Stimulated activated CD8-positive, alpha-beta memory T cell treated with anti-CD3 and anti-CD28 coated beads, Interleukin-7, amount 100 ng/mL, for 4 hours (primary cell): ENCODE measurements around the gene SAP30L.

Experiments used
- DNase-seq, 2 donors: peaks; one replicate each; pipeline ENCODE4 v3.0.0-alpha.2; 2020; ENCODE audit warnings: low read depth in 2 of 2

Gene SAP30L

DNA sequence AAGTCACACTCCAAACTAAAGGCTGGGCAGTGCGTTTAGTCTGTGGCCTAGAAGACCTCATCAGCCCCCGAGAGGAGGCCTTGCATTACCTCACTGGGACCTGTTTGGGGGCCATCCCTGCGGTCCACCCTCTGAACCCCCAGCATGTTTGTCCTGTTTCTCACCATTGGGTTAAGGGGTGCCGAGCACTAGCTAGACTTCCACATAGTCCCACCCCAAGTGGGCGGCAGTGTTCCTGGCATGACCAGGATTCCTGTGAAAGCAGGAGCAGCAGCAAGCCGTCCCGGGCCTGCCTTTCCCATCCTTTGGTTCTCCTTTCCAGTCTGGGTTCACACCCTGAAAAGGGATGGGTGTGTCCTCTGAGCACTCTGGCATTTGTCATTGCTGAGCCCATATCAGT lies 26.6 kb upstream of the SAP30L start:
- DNase-seq = no peak

DNA sequence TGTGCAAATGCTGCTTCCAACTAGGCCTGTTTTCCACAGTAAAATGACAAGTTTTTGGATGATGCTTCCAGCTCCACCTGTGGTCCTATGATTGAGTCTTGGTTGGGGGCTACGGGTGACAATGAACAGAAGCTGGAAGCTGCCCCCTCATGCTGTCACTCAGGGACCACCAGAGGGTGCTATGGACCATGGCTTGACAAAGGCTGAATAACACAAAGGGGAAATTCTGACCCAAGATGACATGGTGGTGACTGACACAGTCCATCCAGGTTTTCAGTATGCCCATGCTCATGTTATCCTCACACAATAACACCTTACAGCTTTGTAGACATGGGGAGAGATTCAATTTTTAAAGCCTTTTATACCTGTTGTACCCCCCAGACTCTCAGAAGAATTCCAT lies 23.9 kb upstream of the SAP30L start:
- DNase-seq = no peak

DNA sequence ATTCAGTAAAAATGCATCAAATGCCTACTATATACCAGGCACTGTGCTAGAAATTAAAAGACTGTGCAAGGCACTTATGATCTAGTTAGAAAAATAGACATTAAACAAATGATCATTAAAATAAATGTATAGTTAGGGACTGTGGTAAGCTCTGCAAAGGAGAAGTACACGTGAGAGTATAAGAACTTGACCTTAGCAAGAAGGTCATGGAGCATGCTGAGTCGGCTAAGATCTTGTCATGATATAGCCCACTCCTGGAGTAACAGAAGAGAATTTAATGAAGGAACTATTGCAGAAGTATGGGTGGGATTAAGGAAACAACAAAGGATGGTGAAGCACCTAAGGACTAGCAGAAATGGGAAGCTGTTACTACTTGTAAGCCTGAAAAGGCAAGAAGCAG lies 23.5 kb upstream of the SAP30L start:
- DNase-seq = no peak

DNA sequence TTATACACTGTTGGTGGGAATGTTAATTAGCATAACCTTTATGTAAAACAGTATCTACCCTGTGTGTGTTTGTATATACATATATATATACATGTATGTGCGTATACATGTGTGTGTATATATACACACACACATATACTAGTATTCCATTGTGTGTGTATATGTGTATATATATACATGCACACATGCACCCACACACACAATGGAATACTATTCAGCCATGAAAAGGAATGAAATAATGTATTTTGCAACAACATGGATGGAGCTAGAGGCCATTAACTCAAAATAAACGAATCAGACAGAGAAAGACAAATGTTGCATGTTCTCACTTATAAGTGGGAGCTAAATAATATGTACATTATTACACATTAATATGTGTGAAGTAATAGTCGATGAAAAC lies 17.6 kb upstream of the SAP30L start:
- no peak for DNase-seq

DNA sequence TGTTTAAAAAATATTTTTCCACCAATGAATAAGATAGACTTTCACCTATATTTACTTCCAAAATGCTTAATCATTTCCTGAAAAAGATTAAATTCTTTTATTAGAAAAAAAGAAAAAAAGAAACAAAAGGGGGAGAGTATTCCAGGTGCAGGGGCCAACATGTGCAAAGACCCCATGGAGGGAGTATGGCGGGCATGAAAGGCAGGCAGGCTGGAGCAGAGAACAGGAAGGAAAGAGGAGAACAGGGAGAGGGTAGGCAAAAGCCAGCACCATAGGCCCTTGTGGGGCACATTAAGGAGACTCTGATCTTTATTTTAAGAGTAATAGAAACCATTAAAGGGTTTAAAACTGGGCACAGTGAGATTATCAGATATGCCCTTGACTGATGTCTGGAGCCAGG lies 16.5 kb upstream of the SAP30L start:
- no peak for DNase-seq

DNA sequence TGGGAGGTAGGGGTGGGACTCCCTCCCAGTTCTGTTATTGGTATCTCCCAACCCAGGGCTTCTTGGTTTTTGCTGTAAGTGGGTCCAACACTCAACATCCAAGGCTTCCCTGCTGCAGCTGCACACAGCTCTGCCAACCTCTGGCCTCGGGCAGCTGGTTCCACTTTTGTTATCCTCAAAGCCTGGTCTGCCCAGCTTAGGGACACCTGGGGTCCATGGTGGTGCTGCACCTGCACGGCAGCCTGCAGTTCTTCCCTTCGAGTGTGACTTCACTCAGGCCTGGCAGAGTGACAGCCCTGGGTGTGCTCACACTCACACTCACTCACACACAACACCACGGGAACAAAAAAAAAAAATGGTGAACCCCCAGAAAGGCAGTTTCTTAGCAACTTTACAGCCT lies 15.3 kb upstream of the SAP30L start:
- no peak for DNase-seq

DNA sequence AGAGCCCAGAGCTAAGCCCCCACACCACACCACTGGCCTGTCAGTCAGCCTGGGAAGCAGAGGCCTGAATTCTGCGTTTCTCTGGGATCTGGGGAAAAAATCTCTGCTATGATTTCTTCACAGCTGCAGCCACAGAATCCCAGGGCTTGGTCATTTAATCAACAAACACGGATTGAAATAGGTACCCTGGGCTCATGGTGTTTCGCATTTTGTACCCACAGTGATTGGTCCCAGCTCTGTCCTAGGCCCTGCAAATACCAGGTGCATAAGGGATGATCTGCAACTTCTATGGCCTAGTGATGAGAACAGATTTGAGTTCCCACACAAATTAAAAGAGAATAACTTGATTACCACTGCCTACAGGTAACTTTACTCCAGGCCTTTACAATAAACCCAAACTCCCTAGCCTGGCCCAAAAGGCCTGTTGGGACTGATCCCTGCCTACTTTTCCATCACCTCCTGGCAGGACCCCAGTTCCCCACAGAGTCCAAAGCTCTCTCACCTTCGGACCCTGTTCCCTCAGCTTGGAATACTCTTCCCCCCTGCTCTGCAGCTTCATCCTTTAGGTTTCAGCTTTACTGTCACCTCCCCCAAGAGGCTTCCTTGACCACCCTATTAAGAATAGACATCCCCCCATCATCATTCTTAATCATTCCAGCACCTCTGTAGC lies 14.7 kb upstream of the SAP30L start:
- no peak for DNase-seq

DNA sequence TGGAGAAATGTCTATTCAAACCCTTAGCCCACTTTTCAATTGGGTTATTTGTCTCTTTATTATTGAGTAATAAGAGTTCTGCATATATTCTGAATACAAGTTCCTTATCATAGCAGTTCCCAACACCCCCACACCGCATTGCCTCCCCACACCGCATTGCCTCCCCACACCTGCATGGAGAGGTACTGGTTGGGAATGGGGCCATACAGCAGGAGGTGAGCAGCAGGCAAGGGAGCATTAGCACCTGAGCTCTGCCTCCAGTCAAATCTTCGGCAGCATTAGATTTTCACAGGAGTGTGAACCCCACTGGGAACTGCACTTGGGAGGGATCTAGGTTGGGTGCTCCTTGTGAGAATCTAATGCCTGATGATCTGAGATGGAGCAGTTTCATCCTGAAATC lies 10.6 kb upstream of the SAP30L start:
- DNase-seq = no peak

DNA sequence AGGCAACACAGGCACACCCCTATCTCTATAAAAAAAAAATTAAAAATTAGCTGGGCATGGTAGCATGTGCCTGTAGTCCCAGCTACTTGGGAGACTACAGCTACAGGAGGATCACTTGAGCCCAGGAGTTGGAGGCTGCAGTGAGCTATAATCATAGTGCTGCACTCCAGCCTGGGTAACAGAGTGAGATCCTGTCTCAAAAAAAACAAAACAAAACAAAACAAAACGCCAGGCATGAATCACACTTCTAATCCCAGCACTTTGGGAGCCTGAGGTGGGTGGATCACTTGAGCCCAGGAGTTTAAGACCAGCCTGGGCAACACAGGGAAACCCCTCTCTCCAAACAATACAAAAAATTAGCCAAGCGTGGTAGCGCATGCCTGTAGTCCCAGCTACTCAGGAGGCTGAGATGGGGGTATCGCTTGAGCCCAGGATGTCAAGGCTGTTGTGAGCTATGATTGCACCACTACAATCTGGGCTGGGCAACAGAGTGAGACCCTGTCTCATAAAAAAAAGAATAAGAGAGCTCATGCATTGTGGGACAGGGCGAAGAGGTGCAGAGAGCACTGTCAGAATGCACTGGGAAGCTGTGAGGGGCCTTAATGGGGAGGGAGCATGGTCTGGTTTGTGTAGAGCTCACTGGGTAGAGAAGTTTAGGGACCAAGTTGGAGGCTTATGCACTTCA lies 8.4 kb upstream of the SAP30L start:
- DNase-seq = no peak

DNA sequence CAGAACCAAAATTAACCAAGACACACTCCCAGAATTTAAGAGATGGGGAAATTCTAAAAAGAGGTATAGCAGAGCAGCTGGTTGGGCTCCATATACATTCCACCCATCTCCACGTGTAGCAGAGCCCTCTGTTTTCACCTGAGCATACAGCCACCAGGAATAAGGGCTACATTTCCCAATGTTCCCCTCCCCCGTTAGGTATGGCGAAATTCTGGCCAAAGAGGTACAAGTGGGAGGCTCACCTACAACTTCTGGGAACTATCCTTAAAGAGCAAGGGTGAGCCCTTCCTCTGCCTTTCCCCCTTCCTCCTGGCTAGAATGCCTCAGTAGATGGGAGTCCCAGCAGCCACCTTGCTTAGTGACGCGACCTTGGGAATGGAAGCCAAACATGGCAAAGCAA lies 5.3 kb upstream of the SAP30L start:
- no peak for DNase-seq

DNA sequence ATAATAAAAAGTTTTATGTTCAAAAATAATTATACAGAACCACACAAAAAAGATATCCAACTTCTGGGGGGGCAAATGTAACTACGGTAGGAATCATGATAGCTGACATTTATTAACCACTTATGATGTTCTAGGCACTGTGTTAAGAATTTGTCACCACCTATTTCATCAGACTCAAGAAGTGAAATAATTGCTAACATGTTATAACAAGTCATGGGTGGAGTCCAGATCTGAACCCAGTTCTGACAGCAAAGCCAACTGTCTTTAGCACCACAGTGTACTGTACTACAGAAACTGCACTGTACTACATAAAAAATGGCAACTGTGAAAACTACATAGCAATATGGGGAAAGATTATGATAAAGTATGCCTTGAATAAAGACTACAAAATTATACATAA lies 3.0 kb upstream of the SAP30L start:
- no peak for DNase-seq

DNA sequence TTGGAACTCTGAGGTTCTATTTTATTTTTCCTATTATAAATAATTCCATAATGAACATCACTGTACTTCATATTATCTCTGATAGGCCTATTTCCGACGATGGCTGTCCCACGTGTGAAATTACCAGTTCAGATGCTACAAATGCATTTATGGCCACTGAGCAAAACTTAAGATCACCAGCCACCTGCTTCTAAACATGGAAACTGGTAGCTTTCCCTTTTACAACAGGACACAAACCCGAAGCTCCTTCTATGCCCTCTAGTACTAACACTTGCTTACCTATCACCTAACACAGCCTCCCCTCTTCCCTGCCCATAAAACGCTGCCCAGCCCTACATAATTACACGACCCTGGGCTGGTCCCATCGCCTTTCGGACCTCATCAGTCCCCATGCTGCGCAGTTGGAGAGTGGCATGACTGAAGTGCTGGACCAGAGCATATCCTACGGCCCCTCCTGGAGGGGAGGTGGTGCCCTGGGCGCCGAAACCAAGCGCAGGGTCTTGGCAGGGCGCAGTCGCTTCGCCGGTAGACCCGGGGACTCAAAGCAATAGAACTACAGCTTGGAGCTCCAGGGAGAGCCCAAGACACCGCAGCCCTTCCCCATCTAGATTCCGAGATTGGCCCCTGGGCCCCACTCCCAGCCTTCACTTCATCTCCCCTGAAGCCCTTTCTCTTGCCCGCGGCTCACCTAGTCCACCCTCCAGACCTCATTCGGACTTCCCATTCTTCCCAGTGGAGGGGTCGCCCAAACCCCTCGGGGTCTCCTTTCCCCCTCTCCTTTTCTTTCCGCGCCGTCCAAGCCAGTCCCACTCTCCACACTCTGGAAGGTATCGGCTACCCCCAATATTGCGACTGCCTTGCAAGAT lies 1.0 kb upstream of the SAP30L start:
- DNase-seq = no peak

DNA sequence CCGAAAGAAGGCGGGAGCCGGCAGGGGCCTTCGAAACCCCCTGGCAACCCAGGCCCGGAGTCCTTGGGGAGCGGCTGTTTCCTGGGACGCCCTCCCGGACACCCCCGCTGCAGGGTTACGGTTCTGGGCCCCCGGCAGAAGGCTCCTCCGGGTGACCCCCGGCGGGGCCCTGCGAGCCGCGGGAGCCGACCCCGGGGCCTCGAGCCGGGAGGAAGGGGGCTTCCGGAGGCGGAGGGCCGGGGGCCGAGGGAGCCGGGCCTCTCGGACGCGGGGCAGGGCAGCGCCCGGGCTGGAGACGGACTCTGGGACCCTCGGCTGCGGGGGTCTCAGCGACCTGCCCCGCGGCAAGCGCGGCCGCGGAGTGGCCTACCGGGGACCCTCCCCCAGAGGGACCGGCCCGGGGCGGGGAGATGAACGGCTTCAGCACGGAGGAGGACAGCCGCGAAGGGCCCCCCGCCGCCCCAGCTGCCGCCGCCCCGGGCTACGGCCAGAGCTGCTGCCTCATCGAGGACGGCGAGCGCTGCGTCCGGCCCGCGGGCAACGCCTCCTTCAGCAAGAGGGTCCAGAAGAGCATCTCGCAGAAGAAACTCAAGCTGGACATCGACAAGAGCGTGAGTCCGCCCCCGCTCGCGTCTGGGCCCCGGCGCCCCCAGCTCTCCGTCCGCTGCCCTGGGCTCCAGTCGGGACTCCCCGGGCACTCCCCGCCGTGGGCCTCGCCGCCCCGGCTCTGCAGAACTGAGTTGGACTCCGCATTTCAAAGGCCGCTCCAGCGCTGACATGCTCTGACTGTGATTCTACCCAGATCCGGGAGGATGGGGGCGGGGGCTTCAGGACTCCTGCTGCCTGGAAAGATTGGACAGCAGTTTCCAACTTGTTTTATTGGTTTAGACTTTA lies 645 bp downstream of the SAP30L start:
- peak in 1 of 2 donors; percentile 25 for DNase-seq

DNA sequence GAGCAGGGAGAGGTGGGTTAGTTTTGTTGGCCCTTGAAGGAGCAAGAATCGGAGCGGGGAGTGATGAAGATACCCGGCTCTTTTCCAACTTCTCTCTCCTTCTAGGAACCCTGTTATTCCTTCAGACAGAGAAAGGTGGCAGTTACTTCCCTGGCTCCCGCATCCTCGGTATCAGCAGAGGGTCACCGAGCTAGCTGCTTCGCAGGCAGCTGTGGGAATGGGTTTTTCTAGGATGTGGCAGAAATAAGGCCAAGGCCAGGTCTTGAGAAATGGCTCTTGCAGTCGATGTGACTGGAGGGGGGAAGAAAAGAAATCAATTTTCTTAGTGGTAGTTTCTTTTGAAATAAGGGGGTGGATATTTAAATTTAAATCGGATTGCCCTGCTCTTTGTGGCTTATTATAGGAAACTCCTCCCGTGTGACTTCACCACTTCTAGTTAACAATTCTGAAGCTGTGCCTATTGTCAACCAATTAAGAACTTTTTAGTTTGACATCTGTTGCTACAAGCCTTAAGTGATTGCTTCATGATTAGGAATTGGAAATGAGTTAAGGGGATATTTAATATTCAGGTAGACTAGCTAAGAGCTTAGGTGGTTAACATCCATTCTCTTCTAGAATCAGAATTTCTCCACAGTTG lies 1.4 kb downstream of the SAP30L start:
- no peak for DNase-seq

DNA sequence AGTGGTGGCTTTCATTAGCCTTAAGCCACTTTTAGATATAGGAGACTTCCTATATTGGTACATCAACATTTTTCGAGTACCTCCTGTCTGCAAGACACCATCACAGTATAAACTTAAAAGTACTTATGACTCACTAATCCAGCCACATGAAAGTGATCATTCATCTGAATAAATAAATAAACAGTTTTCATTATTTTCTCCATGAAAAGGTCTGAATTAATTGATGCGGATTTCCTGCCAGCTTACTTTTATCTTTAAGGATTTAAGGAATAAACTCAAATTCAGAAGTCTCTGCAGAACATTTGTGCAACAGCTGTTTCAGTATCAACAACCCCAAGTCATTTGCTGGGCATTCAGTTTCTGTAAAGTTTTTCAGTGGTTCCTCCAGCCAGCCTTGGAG lies 4.0 kb downstream of the SAP30L start:
- no peak for DNase-seq

DNA sequence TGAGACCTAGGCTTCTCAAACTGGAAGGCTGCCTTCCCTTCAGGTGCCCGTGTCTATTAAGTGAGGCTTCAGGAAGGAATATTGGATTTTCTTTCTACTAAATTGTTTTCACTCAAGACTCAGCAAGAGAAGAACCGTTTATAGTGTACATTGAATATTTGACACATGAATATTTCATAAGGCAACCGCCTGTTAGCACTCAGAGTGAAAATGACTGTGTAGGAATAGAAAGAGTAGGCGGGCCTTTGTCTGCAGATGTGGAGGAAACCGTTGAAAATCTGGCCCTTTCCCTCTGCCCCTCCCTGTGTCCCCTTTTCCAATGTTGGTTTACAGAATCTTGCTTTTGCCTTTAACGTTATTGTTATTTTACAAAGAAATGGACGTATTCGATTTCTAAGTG lies 6.2 kb downstream of the SAP30L start:
- no peak for DNase-seq

DNA sequence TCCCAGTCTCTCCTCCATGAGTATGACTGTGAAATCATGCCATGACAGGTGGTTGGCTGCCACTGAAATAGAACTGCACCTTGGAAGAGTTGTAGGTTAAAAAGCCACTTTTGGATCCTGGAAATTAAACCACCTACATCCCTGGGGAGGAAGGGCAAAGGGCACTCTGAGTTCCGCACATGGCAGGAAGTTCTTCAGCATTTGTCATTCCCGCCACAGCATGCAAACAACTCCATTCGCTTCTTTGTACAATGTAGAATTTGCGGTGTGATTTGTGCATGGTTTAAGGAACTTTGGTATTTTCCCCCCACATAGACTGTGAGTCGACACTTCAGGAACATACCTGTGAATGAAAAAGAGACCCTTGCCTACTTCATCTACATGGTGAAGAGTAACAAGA lies 9.8 kb downstream of the SAP30L start:
- no peak for DNase-seq

DNA sequence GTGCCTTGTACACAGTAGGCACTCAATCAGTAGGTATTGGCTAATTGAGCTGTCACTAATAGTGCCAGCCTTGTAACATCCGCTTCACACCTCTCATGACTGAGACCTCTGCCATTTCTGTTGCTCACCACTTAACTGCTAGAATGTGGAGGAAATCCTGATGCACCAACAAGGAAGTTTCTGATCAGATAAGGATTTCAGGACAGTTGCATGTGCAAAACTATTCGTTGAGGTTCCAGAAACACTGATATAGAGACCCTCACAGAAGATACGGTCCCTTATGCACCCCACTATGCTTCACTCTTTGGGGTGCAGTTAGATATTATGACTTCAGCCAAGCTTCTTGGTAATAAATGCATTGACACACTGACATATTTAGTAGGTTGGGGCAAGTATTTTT lies 10.7 kb downstream of the SAP30L start:
- DNase-seq = no peak

DNA sequence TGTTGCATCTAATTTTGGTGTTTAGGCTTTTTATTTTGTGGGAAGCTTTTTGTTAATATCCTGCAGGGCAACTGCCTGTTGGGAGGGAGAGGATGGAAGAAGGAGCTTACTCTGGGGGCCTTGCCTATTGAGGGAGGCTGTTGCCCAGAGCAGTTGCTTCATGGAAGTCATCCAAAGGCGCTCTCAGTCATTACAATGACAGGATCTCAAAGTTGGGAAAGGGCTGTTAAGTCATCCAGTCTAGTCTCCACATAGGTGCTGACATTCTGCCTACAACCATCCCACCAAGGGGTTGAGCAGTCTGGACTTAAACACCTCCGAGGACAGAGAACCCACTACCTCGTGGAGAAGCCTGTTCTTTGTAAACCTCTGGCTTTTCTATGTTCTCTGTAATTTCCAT lies 13.2 kb downstream of the SAP30L start:
- DNase-seq = no peak

DNA sequence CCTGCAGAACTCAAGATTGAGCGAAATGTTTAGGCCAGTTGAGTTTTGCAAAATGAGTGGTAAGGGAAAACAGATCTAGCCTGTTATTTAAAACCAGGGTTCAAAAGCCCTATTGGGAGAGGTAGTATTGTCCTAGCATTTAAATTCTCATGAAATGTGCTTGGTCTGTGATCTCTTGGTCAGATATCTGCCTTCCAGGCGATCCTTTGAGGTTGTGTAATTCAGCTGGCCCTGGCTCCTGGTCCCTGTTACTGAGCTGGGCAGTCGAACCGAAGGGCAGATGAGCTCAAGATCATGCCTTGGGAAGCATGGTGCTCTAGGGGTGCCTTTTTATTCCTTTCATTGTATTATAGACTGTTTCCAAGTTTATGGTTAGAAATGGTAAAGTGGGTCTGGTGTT lies 14.4 kb downstream of the SAP30L start:
- no peak for DNase-seq

DNA sequence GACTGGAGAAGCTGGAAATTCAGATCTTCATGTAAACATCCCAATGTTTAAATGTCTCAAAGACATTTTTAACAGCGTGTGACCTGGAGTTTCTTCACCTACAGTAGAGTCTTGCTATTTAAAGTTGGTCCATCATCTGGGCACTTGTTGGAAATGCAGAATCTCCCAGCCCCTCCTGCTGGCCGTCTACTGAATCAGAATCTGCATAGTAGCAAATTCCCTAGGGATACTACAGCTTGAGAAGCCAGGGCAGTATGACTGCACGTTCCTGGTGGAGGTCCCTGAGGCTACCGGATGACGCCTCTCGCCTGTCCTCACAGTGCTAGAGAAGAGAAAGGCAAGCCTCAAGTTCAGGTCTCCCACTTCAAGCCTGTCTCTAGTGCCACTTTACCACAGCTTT lies 15.7 kb downstream of the SAP30L start:
- no peak for DNase-seq
